ENCODE measurements around the gene NRG2.

NRG2 gene

GRCh38 chr5:139912158-139912557 lies 130.9 kb downstream of the NRG2 start:
- Mint-ChIP-seq H3K4me1 (no peaks in the 10 kb centered on the region), H3K27me3 (peaks cover 14% of the 10 kb centered on the region), H3K36me3 (ENCODE audit: insufficient read depth) (peaks cover 2% of the 10 kb centered on the region), H3K27ac (ENCODE audit: low read depth) (no peak overlapping the region), H3K9me3 (no peaks in the 10 kb centered on the region), H3K4me3 (no peak overlapping the region)
- DNase-seq (ENCODE audit: low spot score in 2 of 2): peak in 1 of 2 donors; percentile 3
- no peak for ATAC-seq (replicated peaks; ENCODE audit: extremely low read depth, poor library complexity, severe bottlenecking)

- ATAC-seq (replicated peaks; ENCODE audit: extremely low read depth, poor library complexity, severe bottlenecking) (no peak), DNase-seq (ENCODE audit: low spot score in 2 of 2) (peak in 1 of 2 donors; percentile 7)
- no peaks in the 10 kb centered on the region for H3K9me3 Mint-ChIP-seq
- no peaks in the 10 kb centered on the region for H3K4me1 Mint-ChIP-seq
- H3K36me3 Mint-ChIP-seq (ENCODE audit: insufficient read depth): peaks cover 2% of the 10 kb centered on the region
- H3K27ac Mint-ChIP-seq (ENCODE audit: low read depth): no peak overlapping the region
- peaks cover 14% of the 10 kb centered on the region for H3K27me3 Mint-ChIP-seq
- H3K4me3 Mint-ChIP-seq: no peak overlapping the region
Observed at GRCh38 chr5:139911425-139912120, 131.5 kb downstream of the NRG2 start.

- no peaks in the 10 kb centered on the region for H3K4me1 Mint-ChIP-seq
- ATAC-seq (replicated peaks; ENCODE audit: extremely low read depth, poor library complexity, severe bottlenecking) (no peak), DNase-seq (ENCODE audit: low spot score in 2 of 2) (no peak)
- H3K27ac Mint-ChIP-seq (ENCODE audit: low read depth): peak overlapping the region; percentile 53
- H3K36me3 Mint-ChIP-seq (ENCODE audit: insufficient read depth): peaks cover 2% of the 10 kb centered on the region
- H3K27me3 Mint-ChIP-seq: peaks cover 11% of the 10 kb centered on the region
- no peaks in the 10 kb centered on the region for H3K9me3 Mint-ChIP-seq
- H3K4me3 Mint-ChIP-seq: no peak overlapping the region
Observed at GRCh38 chr5:139910901-139911300, 132.2 kb downstream of the NRG2 start.

- peaks cover 2% of the 10 kb centered on the region for H3K36me3 Mint-ChIP-seq (ENCODE audit: insufficient read depth)
- H3K27ac Mint-ChIP-seq (ENCODE audit: low read depth): no peak overlapping the region
- peaks cover 3% of the 10 kb centered on the region for H3K27me3 Mint-ChIP-seq
- no peak for ATAC-seq (replicated peaks; ENCODE audit: extremely low read depth, poor library complexity, severe bottlenecking)
- H3K4me1 Mint-ChIP-seq: no peaks in the 10 kb centered on the region
- no peak overlapping the region for H3K4me3 Mint-ChIP-seq
- no peak for DNase-seq (ENCODE audit: low spot score in 2 of 2)
- no peaks in the 10 kb centered on the region for H3K9me3 Mint-ChIP-seq
Observed at GRCh38 chr5:139910036-139910435, 133.1 kb downstream of the NRG2 start.

GRCh38 chr5:139908749-139909148 lies 134.3 kb downstream of the NRG2 start:
- ATAC-seq (replicated peaks; ENCODE audit: extremely low read depth, poor library complexity, severe bottlenecking) (no peak), DNase-seq (ENCODE audit: low spot score in 2 of 2) (no peak)
- Mint-ChIP-seq H3K9me3 (no peaks in the 10 kb centered on the region), H3K27me3 (no peaks in the 10 kb centered on the region), H3K4me3 (no peak overlapping the region), H3K27ac (ENCODE audit: low read depth) (no peak overlapping the region), H3K4me1 (no peaks in the 10 kb centered on the region), H3K36me3 (ENCODE audit: insufficient read depth) (no peaks in the 10 kb centered on the region)

- H3K27ac Mint-ChIP-seq (ENCODE audit: low read depth): no peak overlapping the region
- no peak overlapping the region for H3K4me3 Mint-ChIP-seq
- peaks cover 13% of the 10 kb centered on the region for H3K27me3 Mint-ChIP-seq
- no peaks in the 10 kb centered on the region for H3K9me3 Mint-ChIP-seq
- ATAC-seq (replicated peaks; ENCODE audit: extremely low read depth, poor library complexity, severe bottlenecking) (no peak), DNase-seq (ENCODE audit: low spot score in 2 of 2) (no peak)
- peaks cover 2% of the 10 kb centered on the region for H3K36me3 Mint-ChIP-seq (ENCODE audit: insufficient read depth)
- no peaks in the 10 kb centered on the region for H3K4me1 Mint-ChIP-seq
Observed at GRCh38 chr5:139906661-139907060, 136.4 kb downstream of the NRG2 start.

GRCh38 chr5:139904816-139905661 lies 138.1 kb downstream of the NRG2 start:
- Mint-ChIP-seq H3K4me1 (peaks cover 2% of the 10 kb centered on the region), H3K36me3 (ENCODE audit: insufficient read depth) (peaks cover 2% of the 10 kb centered on the region), H3K4me3 (peak overlapping the region; percentile 64), H3K27ac (ENCODE audit: low read depth) (no peak overlapping the region), H3K27me3 (peaks cover 21% of the 10 kb centered on the region), H3K9me3 (no peaks in the 10 kb centered on the region)
- DNase-seq (ENCODE audit: low spot score in 2 of 2): no peak
- no peak for ATAC-seq (replicated peaks; ENCODE audit: extremely low read depth, poor library complexity, severe bottlenecking)

GRCh38 chr5:139904566-139904815 lies 138.6 kb downstream of the NRG2 start:
- Mint-ChIP-seq H3K4me1 (peaks cover 8% of the 10 kb centered on the region), H3K9me3 (no peaks in the 10 kb centered on the region), H3K27me3 (peaks cover 21% of the 10 kb centered on the region), H3K4me3 (peak overlapping the region; percentile 64), H3K27ac (ENCODE audit: low read depth) (no peak overlapping the region), H3K36me3 (ENCODE audit: insufficient read depth) (peaks cover 2% of the 10 kb centered on the region)
- DNase-seq (ENCODE audit: low spot score in 2 of 2) (no peak), ATAC-seq (replicated peaks; ENCODE audit: extremely low read depth, poor library complexity, severe bottlenecking) (no peak)

- Mint-ChIP-seq H3K4me1 (peaks cover 13% of the 10 kb centered on the region), H3K9me3 (no peaks in the 10 kb centered on the region), H3K4me3 (peak overlapping the region; percentile 64), H3K27ac (ENCODE audit: low read depth) (no peak overlapping the region), H3K36me3 (ENCODE audit: insufficient read depth) (peaks cover 2% of the 10 kb centered on the region), H3K27me3 (peaks cover 21% of the 10 kb centered on the region)
- DNase-seq (ENCODE audit: low spot score in 2 of 2) (no peak), ATAC-seq (replicated peaks; ENCODE audit: extremely low read depth, poor library complexity, severe bottlenecking) (peak; percentile 63)
Observed at GRCh38 chr5:139903795-139904565, 139.1 kb downstream of the NRG2 start.

- DNase-seq (ENCODE audit: low spot score in 2 of 2) (no peak), ATAC-seq (replicated peaks; ENCODE audit: extremely low read depth, poor library complexity, severe bottlenecking) (no peak)
- H3K4me1 Mint-ChIP-seq: peaks cover 19% of the 10 kb centered on the region
- H3K36me3 Mint-ChIP-seq (ENCODE audit: insufficient read depth): peaks cover 5% of the 10 kb centered on the region
- H3K4me3 Mint-ChIP-seq: peak overlapping the region; percentile 64
- no peak overlapping the region for H3K27ac Mint-ChIP-seq (ENCODE audit: low read depth)
- no peaks in the 10 kb centered on the region for H3K9me3 Mint-ChIP-seq
- H3K27me3 Mint-ChIP-seq: peaks cover 21% of the 10 kb centered on the region
Observed at GRCh38 chr5:139903450-139903794, 139.7 kb downstream of the NRG2 start.

GRCh38 chr5:139901986-139902385 lies 141.1 kb downstream of the NRG2 start:
- H3K27me3 Mint-ChIP-seq: peaks cover 21% of the 10 kb centered on the region
- H3K27ac Mint-ChIP-seq (ENCODE audit: low read depth): no peak overlapping the region
- no peak for DNase-seq (ENCODE audit: low spot score in 2 of 2)
- no peak for ATAC-seq (replicated peaks; ENCODE audit: extremely low read depth, poor library complexity, severe bottlenecking)
- peaks cover 5% of the 10 kb centered on the region for H3K36me3 Mint-ChIP-seq (ENCODE audit: insufficient read depth)
- peaks cover 33% of the 10 kb centered on the region for H3K4me1 Mint-ChIP-seq
- no peak overlapping the region for H3K4me3 Mint-ChIP-seq
- H3K9me3 Mint-ChIP-seq: no peaks in the 10 kb centered on the region

GRCh38 chr5:139901251-139901575 lies 141.9 kb downstream of the NRG2 start:
- H3K27me3 Mint-ChIP-seq: peaks cover 21% of the 10 kb centered on the region
- H3K4me3 Mint-ChIP-seq: no peak overlapping the region
- H3K27ac Mint-ChIP-seq (ENCODE audit: low read depth): no peak overlapping the region
- no peak for DNase-seq (ENCODE audit: low spot score in 2 of 2)
- ATAC-seq (replicated peaks; ENCODE audit: extremely low read depth, poor library complexity, severe bottlenecking): no peak
- H3K36me3 Mint-ChIP-seq (ENCODE audit: insufficient read depth): peaks cover 6% of the 10 kb centered on the region
- H3K9me3 Mint-ChIP-seq: no peaks in the 10 kb centered on the region
- H3K4me1 Mint-ChIP-seq: peaks cover 40% of the 10 kb centered on the region

Data from central memory CD8-positive, alpha-beta T cell (primary cell).